Memory B cell (primary cell): Measurements from ENCODE around the gene IRGC.

Experiments used
- ATAC-seq: fragments of 150-1000 bp; cut with Tn5 transposase; 2 replicates; pipeline ENCODE4 v1.10.0; 2021; ENCODE audit warnings: low read depth, mild to moderate bottlenecking, moderate library complexity
- DNase-seq, 2 donors: peaks; one replicate each; pipeline ENCODE4 v3.0.0; 2022; ENCODE audit warnings: low spot score in 2 of 2
- H3K27ac Mint-ChIP-seq: one replicate; pipeline ENCODE4 v1.8.0; 2022; ENCODE audit warnings: mild to moderate bottlenecking, moderate library complexity, mixed read lengths
- H3K27me3 Mint-ChIP-seq: one replicate; pipeline ENCODE4 v1.8.0; 2022; ENCODE audit warnings: mixed read lengths
- H3K36me3 Mint-ChIP-seq: one replicate; pipeline ENCODE4 v1.8.0; 2022; ENCODE audit warnings: mild to moderate bottlenecking, mixed read lengths
- H3K4me1 Mint-ChIP-seq: one replicate; pipeline ENCODE4 v1.8.0; 2022; ENCODE audit warnings: mixed read lengths
- H3K4me3 Mint-ChIP-seq: one replicate; pipeline ENCODE4 v1.8.0; 2022; ENCODE audit warnings: mild to moderate bottlenecking, moderate library complexity, mixed read lengths
- H3K9me3 Mint-ChIP-seq: one replicate; pipeline ENCODE4 v1.8.0; 2022; ENCODE audit warnings: mixed read lengths

IRGC gene

DNA sequence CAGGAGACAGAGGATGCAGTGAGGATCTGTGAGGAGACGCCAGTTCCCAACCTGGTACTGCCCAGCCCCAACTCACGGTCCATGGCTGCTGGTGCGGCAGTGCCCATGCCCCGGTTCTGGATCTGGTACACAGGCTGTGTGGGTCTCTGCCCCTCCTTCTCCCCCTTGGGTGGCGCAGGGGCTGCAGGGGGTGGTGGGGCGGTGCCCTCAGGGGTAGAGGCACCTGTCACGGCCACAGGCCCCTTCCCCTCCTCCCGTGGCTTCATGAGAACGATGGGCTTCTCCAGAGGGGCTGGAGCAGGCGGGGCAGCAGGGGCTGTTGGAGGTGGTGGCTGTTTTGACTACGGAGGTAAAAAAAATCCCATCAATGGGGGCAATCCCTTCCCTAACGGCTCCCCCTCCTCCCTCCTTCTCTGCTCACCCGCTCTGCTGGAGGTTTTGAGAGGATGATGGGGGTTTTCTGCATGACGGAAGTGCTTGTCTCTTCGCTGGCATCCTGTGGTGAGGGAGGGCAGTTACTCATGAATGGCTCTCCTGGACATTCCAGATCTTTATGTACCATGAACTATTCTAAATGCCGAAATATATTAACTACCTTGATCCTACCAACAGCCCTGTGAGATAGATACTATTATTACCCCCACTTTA, 31.8 kb downstream of the IRGC start:
- H3K36me3 Mint-ChIP-seq: peaks cover 38% of the 10 kb centered on the region
- no peaks in the 10 kb centered on the region for H3K27me3 Mint-ChIP-seq
- peak overlapping the region; percentile 88 for H3K27ac Mint-ChIP-seq
- DNase-seq (no peak), ATAC-seq (peak; percentile 72)
- peaks cover 34% of the 10 kb centered on the region for H3K4me1 Mint-ChIP-seq
- no peaks in the 10 kb centered on the region for H3K9me3 Mint-ChIP-seq
- peak overlapping the region; percentile 69 for H3K4me3 Mint-ChIP-seq

GRCh38 chr19:43748205-43748594, 32.3 kb downstream of the IRGC start:
- ATAC-seq: peak; percentile 10

DNA sequence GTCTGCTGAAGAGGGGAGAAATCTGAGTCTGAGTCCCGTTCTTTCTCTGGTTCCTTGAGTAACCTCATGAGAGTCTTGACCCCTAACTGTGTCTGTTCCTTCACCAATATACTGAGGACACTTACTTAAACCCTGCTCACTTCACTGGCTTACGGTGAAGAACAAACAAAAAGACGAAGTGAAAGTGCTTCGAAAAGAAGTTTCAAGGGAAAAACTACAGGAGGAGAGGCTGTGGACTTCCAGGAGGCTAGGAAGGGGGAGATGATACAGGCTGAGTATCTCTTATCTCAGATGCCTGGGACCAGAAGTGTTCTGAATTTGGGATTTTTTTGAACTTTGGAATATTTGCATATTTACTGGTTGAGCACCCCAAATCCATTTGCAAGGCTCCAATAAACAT, 32.8 kb downstream of the IRGC start:
- DNase-seq: no peak
- peaks cover 33% of the 10 kb centered on the region for H3K36me3 Mint-ChIP-seq
- peak overlapping the region; percentile 45 for H3K4me3 Mint-ChIP-seq
- ATAC-seq: no peak
- H3K27me3 Mint-ChIP-seq: no peaks in the 10 kb centered on the region
- H3K4me1 Mint-ChIP-seq: peaks cover 39% of the 10 kb centered on the region
- H3K9me3 Mint-ChIP-seq: no peaks in the 10 kb centered on the region
- peak overlapping the region; percentile 88 for H3K27ac Mint-ChIP-seq

More at GRCh38 chr19:43748205-43748594, 32.3 kb downstream of the IRGC start:
- no peaks in the 10 kb centered on the region for H3K27me3 Mint-ChIP-seq
- peaks cover 34% of the 10 kb centered on the region for H3K36me3 Mint-ChIP-seq
- peaks cover 38% of the 10 kb centered on the region for H3K4me1 Mint-ChIP-seq
- H3K4me3 Mint-ChIP-seq: peak overlapping the region; percentile 69
- H3K27ac Mint-ChIP-seq: peak overlapping the region; percentile 88
- no peaks in the 10 kb centered on the region for H3K9me3 Mint-ChIP-seq
- no peak for DNase-seq

GRCh38 chr19:43749152-43749551, 33.3 kb downstream of the IRGC start:
- Mint-ChIP-seq H3K4me1 (peaks cover 41% of the 10 kb centered on the region), H3K9me3 (no peaks in the 10 kb centered on the region), H3K27ac (peak overlapping the region; percentile 88), H3K4me3 (peak overlapping the region; percentile 45), H3K36me3 (peaks cover 28% of the 10 kb centered on the region), H3K27me3 (no peaks in the 10 kb centered on the region)
- no peak for ATAC-seq
- DNase-seq: no peak

DNA sequence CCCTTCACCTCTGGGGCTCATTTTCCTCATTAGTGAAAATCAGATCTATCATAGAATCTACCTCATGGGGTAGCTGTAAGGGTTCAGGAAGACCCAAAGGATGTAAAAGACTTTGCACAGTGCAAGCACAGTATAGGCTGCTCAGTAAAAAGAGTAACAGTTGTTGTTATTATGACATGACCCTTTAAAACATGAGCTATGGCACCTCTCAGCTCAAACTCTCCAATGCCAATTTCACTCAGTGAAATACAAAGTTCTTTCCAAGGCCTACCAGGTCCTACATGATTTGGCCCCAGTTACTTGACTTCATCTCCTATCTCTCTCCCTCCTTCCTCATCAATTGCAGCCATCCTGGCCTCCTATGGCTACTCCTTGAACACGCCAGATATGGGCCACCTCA, 34.0 kb downstream of the IRGC start:
- Mint-ChIP-seq H3K4me1 (peaks cover 43% of the 10 kb centered on the region), H3K36me3 (peaks cover 27% of the 10 kb centered on the region), H3K27ac (peak overlapping the region; percentile 18), H3K4me3 (no peak overlapping the region), H3K27me3 (no peaks in the 10 kb centered on the region), H3K9me3 (no peaks in the 10 kb centered on the region)
- DNase-seq: no peak
- no peak for ATAC-seq

DNA sequence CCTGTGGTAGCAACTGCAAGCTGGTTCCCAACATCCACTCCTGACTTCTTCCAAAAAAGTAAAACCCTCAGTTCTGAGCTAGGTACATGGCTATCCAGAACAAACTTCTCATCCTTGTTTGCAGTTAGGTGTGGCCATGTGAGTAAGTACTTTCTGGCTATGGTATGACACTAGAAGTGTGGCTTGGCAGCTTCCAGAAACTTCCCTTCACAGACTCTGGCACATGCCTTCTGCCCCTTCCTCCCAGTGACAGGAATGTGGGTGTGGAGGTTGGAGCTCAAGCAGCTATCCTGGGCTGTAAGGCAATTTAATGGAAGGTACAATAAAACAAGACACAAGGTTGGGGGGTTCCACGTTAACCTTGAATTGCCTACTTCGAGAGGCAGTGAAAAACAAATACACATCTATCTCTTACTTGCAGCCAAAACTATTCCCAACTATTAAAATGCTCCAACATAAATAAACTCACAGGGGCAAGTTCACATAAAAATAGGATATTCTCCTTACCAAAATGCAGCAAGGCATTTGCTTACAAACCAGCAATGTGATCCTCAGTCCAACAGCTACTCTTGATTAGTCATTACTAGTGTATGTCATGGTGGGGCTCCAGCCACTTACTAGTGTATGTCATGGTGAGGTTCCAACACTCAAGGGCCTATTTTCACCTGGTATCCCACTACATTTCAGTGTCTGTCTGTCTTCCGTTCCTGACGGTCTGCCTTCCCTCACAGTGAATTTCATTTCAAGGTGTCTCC, 35.8 kb downstream of the IRGC start:
- Mint-ChIP-seq H3K27me3 (no peaks in the 10 kb centered on the region), H3K4me3 (no peak overlapping the region), H3K27ac (peak overlapping the region; percentile 99), H3K4me1 (peaks cover 51% of the 10 kb centered on the region), H3K36me3 (peaks cover 23% of the 10 kb centered on the region), H3K9me3 (no peaks in the 10 kb centered on the region)
- no peak for DNase-seq
- ATAC-seq: no peak

DNA sequence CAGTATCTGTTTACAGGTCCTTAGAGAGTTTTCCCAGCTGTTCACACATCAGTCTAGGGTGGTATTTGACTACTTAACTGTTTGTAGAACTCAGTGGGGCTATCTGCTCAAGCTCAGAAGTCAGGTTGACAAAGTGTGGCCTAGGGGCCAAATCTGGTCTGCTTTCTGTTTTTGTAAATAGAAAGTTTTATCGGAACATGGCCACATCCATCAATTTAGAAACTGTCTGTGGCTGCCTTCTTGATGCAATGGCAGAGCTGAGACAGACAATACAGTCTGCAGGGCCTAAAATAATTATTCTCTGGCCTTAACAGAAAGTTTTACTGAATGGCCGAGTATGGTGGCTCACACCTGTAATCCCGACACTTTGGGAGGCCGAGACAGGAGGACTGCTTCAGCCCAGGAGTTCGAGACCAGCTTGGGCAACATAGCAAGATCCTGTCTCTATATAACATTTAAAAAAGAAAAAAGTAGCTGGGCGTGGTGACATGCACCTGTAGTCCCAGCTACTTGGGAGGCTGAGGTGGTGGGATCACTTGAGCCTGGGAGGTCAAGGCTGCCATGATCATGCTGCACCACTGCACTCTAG, 36.5 kb downstream of the IRGC start:
- ATAC-seq: no peak
- peak overlapping the region; percentile 99 for H3K27ac Mint-ChIP-seq
- no peak overlapping the region for H3K4me3 Mint-ChIP-seq

DNA sequence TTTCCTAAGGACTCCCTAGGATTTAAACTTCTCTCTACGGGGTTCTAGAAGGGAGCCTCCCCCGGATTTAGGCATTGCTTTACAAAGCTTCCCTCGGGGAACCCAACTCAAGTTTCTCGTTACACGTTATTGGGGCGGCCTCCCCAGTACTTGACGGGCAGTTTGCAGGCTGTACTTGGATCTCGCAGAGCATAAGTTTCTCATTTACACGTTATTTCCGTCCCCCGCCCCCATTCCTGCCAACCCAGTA, 38.3 kb downstream of the IRGC start:
- H3K9me3 Mint-ChIP-seq: no peaks in the 10 kb centered on the region
- H3K4me3 Mint-ChIP-seq: peak overlapping the region; percentile 93
- H3K36me3 Mint-ChIP-seq: peaks cover 15% of the 10 kb centered on the region
- peak overlapping the region; percentile 99 for H3K27ac Mint-ChIP-seq
- DNase-seq: no peak
- ATAC-seq: peak; percentile 35
- peaks cover 42% of the 10 kb centered on the region for H3K4me1 Mint-ChIP-seq
- no peaks in the 10 kb centered on the region for H3K27me3 Mint-ChIP-seq

More for the DNA sequence above, 36.5 kb downstream of the IRGC start:
- no peak for DNase-seq
- H3K4me1 Mint-ChIP-seq: peaks cover 51% of the 10 kb centered on the region
- no peaks in the 10 kb centered on the region for H3K27me3 Mint-ChIP-seq
- no peaks in the 10 kb centered on the region for H3K9me3 Mint-ChIP-seq
- H3K36me3 Mint-ChIP-seq: peaks cover 21% of the 10 kb centered on the region

DNA sequence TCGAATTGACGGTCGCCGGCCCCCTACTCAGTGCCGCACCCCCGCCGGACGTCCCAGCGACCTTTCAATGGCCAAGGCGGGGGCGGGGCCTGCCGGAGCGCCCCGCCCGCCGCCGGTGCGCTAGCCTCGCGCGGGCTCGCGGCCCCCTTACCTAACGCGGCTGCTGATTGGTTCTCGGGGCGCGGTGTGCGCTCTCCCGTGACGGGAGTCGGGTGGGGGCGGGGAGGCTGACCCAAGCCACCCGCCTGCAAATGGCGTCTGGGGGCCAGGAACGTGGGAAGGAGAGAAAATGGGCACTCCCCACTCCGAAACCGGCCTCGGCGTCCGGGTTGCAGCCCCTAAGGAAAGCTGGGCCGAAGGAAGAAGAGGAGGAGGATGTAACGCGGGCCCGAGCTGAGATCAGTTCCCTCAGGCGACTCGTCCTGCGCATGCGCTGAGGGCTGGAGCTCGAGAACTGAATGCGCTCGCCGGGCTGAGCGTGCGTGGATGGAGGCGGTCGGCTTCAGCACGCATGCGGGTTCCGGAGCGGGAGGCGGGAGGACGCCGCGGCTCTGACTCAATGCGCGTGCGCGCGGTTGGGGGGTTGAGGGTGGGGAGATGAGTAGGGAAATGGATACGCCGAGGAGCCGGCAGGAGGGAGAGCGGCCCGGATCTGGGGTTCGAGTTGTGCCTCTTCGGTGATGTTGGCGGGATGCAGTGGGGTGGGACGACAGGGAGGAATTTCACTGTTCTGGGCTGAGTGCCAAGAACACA, 38.8 kb downstream of the IRGC start, which contains the start of gene SMG9:
SMG9 (minus strand) TSS at position 460 of the 753 bp plus-strand sequence. CDS start 4,221 bp downstream, outside the sequence.
- no peaks in the 10 kb centered on the region for H3K27me3 Mint-ChIP-seq
- DNase-seq: peak; percentile 96 to 98
- peaks cover 46% of the 10 kb centered on the region for H3K4me1 Mint-ChIP-seq
- H3K4me3 Mint-ChIP-seq: peak within 1 kb of the TSS; percentile 93
- peak; percentile 68 for ATAC-seq
- peak within 1 kb of the TSS; percentile 99 for H3K27ac Mint-ChIP-seq
- H3K36me3 Mint-ChIP-seq: peaks cover 13% of the 10 kb centered on the region
- no peaks in the 10 kb centered on the region for H3K9me3 Mint-ChIP-seq

- peak; percentile 74 to 76 for DNase-seq
- peak overlapping the region; percentile 99 for H3K27ac Mint-ChIP-seq
- H3K36me3 Mint-ChIP-seq: peaks cover 9% of the 10 kb centered on the region
- peak; percentile 19 for ATAC-seq
- H3K9me3 Mint-ChIP-seq: no peaks in the 10 kb centered on the region
- no peaks in the 10 kb centered on the region for H3K27me3 Mint-ChIP-seq
- peaks cover 42% of the 10 kb centered on the region for H3K4me1 Mint-ChIP-seq
- H3K4me3 Mint-ChIP-seq: peak overlapping the region; percentile 93
Measured at GRCh38 chr19:43755256-43755801, 39.5 kb downstream of the IRGC start.

DNA sequence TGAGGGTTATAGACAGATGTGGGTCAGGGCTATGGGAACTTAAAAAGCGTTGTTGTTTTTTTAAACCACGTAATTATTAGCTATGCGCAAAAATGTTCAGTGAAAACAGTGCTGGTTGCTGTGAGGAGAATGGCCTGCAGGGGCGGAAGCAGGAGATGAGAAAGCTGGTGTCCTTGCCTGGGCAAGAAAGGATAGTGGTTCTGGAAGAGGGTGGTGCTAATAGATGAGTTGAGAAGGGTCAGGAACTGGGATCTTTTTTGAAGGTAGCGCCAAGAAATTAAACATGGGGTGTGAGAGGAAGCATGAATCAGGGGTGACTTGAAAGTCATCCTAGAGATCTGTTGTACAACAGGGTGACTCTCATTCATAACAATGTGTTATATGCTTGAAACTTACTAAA, 43.6 kb downstream of the IRGC start:
- Mint-ChIP-seq H3K4me1 (peaks cover 44% of the 10 kb centered on the region), H3K27ac (peak overlapping the region; percentile 85), H3K27me3 (no peaks in the 10 kb centered on the region), H3K9me3 (no peaks in the 10 kb centered on the region), H3K36me3 (peaks cover 2% of the 10 kb centered on the region), H3K4me3 (no peak overlapping the region)
- ATAC-seq (no peak), DNase-seq (no peak)

DNA sequence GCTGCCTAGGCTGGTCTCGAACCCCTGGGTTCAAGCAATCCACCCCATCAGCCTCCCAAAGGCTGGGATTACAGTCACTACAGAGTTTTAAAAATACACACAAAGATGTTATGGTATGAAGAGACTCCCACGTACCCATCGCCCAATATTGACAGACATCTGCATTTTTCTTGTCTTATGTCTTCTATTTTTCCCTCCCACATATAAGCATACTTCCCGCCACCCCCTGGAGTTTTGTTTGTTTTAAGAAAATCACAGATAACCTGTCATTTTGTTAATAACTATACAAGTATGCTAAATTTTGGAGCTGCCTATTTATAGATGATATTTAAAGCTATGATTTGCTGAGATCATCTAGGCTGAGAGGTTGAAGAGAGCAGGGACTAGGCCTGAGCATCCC, 45.1 kb downstream of the IRGC start:
- peaks cover 50% of the 10 kb centered on the region for H3K4me1 Mint-ChIP-seq
- H3K27ac Mint-ChIP-seq: no peak overlapping the region

DNA sequence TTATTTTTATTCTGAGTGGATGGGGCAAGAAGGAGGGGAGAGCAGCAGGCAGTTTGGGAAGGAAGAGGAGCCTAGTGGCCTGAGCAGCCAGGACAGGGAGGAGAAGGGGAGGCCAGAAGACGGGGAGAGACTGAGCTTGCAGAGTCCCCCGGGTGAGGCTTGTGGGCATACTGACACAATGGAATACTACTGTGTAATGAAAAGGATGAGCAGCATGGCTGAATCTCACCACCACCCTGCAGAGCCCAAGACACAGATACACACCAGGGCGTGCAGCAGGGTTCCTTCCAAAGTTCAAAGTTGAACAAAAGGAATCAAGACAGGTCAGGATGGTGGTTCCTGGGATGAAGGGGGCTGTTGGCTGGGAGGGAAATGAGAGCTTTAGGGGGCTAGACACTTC, 46.9 kb downstream of the IRGC start:
- Mint-ChIP-seq H3K27ac (peak overlapping the region; percentile 78), H3K36me3 (peaks cover 12% of the 10 kb centered on the region), H3K9me3 (no peaks in the 10 kb centered on the region), H3K4me1 (peaks cover 57% of the 10 kb centered on the region), H3K4me3 (no peak overlapping the region), H3K27me3 (no peaks in the 10 kb centered on the region)
- ATAC-seq (no peak), DNase-seq (no peak)

More for the DNA sequence above, 45.1 kb downstream of the IRGC start:
- H3K9me3 Mint-ChIP-seq: no peaks in the 10 kb centered on the region
- H3K4me3 Mint-ChIP-seq: no peak overlapping the region
- peaks cover 2% of the 10 kb centered on the region for H3K36me3 Mint-ChIP-seq
- no peaks in the 10 kb centered on the region for H3K27me3 Mint-ChIP-seq
- no peak for ATAC-seq
- no peak for DNase-seq
